Uterus (tissue), 2 donors: ENCODE measurements around the gene JCHAIN.

Source experiments
- POLR2A ChIP-seq, 2 donors: fragments of 450-650 bp; IDR thresholded peaks; one replicate each; pipeline ENCODE4 v1.6.1; 2016; ENCODE audit warnings: antibody characterized with exemption in 2 of 2, mild to moderate bottlenecking in 1 of 2, moderate library complexity in 1 of 2
- TF ChIP-seq, protein P1 (sequence below), 4 experiments: fragments of 200-600 bp in 2 of 4; fragments of 450-650 bp in 2 of 4; sonication (generic) in 2 of 4; IDR thresholded peaks; one replicate each; pipeline ENCODE4 v1.5.1; 2016 to 2019; ENCODE audit warnings: antibody characterized with exemption in 4 of 4, mild to moderate bottlenecking in 2 of 4, moderate library complexity in 1 of 4

DNA sequence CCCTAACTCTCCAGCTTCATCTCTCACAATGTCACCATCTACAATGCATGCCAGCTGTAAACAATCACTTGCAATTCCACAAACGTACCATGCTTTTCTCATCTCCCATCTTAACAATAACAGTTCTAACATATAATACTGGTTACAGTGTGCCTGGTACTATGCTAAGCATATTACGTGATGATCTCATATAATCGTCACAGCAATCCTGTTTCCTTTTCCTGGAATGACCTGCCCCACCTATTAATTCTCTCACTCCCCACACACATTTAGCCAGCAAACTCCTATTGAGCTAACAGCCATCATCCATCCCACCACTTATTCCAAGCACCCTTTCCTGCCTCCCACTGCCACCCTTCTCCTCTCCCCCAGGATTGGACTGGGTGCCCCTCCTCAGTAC is 7.9 kb downstream of the JCHAIN start:
- TF ChIP-seq, protein P1, sequence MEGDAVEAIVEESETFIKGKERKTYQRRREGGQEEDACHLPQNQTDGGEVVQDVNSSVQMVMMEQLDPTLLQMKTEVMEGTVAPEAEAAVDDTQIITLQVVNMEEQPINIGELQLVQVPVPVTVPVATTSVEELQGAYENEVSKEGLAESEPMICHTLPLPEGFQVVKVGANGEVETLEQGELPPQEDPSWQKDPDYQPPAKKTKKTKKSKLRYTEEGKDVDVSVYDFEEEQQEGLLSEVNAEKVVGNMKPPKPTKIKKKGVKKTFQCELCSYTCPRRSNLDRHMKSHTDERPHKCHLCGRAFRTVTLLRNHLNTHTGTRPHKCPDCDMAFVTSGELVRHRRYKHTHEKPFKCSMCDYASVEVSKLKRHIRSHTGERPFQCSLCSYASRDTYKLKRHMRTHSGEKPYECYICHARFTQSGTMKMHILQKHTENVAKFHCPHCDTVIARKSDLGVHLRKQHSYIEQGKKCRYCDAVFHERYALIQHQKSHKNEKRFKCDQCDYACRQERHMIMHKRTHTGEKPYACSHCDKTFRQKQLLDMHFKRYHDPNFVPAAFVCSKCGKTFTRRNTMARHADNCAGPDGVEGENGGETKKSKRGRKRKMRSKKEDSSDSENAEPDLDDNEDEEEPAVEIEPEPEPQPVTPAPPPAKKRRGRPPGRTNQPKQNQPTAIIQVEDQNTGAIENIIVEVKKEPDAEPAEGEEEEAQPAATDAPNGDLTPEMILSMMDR (IDR thresholded peaks at IDR 0.05) = no peak
- no peak for TF ChIP-seq POLR2A (IDR thresholded peaks at IDR 0.05)
